ENCODE results near the gene PLXNB2.
A peak's percentile ranks its signal among the peaks of the same experiment; 100 is the strongest.

The PLXNB2 gene

GRCh38 chr22:50280022-50280707 is 27.3 kb downstream of the PLXNB2 start:
- no peak for DNase-seq (ENCODE audit: low spot score)
- TF ChIP-seq CTCF (IDR thresholded peaks at IDR 0.05; ENCODE audit: extremely low read depth, missing control alignments) = no peak

- no peak for DNase-seq (ENCODE audit: low spot score)
- no peak for TF ChIP-seq CTCF (IDR thresholded peaks at IDR 0.05; ENCODE audit: extremely low read depth, missing control alignments)
Measured at GRCh38 chr22:50278956-50279619, 28.4 kb downstream of the PLXNB2 start.

GRCh38 chr22:50278461-50278860 is 29.0 kb downstream of the PLXNB2 start:
- DNase-seq (ENCODE audit: low spot score) = no peak
- TF ChIP-seq CTCF (IDR thresholded peaks at IDR 0.05; ENCODE audit: extremely low read depth, missing control alignments) = no peak

GRCh38 chr22:50277761-50278160 is 29.7 kb downstream of the PLXNB2 start:
- no peak for TF ChIP-seq CTCF (IDR thresholded peaks at IDR 0.05; ENCODE audit: extremely low read depth, missing control alignments)
- DNase-seq (ENCODE audit: low spot score) = no peak

GRCh38 chr22:50276143-50276542 is 31.3 kb downstream of the PLXNB2 start:
- peak; percentile 84 for DNase-seq (ENCODE audit: low spot score)
- TF ChIP-seq CTCF (IDR thresholded peaks at IDR 0.05; ENCODE audit: extremely low read depth, missing control alignments) = peak; percentile 72

- DNase-seq (ENCODE audit: low spot score) = no peak
- no peak for TF ChIP-seq CTCF (IDR thresholded peaks at IDR 0.05; ENCODE audit: extremely low read depth, missing control alignments)
Measured at GRCh38 chr22:50275181-50276055, 32.0 kb downstream of the PLXNB2 start.

GRCh38 chr22:50274771-50275170 is 32.7 kb downstream of the PLXNB2 start:
- no peak for DNase-seq (ENCODE audit: low spot score)
- TF ChIP-seq CTCF (IDR thresholded peaks at IDR 0.05; ENCODE audit: extremely low read depth, missing control alignments) = no peak
